HG03457 (cell line): Measurements from ENCODE around the gene ITGAD.

Source experiments
- ATAC-seq: cut with Tn5 transposase; IDR thresholded peaks from one replicate; pipeline ENCODE4 v1.9.1; 2021; ENCODE audit warnings: moderate number of reproducible peaks; ENCODE audit not compliant: unreplicated experiment

Gene ITGAD

GRCh38 chr16:31473264-31473984 lies 80.3 kb downstream of the ITGAD start:
- no peak for ATAC-seq

- ATAC-seq: no peak
Observed at GRCh38 chr16:31474173-31474714, 81.1 kb downstream of the ITGAD start.

- ATAC-seq: no peak
Observed at GRCh38 chr16:31474773-31475738, 81.9 kb downstream of the ITGAD start.

GRCh38 chr16:31475946-31476302 lies 82.8 kb downstream of the ITGAD start:
- ATAC-seq: no peak
